H9 (cell line): ENCODE results near the gene PIAS1. TPM values are rescaled to one million over a fixed set of nuclear protein-coding genes. Genes with fewer than 3 reads are reported as not detected.

ENCODE experiments used
- DNase-seq: peaks from one replicate; pipeline ENCODE4 v3.0.0-alpha.2; 2017
- H2AFZ ChIP-seq: one replicate; pipeline ENCODE4 v1.6.1; 2013; ENCODE audit warnings: mild to moderate bottlenecking, low read length, control low read depth, moderate library complexity
- H2AK5ac ChIP-seq: 2 replicates; pipeline ENCODE4 v1.6.1; 2013; ENCODE audit warnings: low read length, control low read depth, mixed read lengths; ENCODE audit not compliant: insufficient read length
- H2BK120ac ChIP-seq: one replicate; pipeline ENCODE4 v1.6.1; 2013; ENCODE audit warnings: low read depth, mild to moderate bottlenecking, low read length, control low read depth, inconsistent platforms; ENCODE audit not compliant: poor library complexity, severe bottlenecking
- H2BK12ac ChIP-seq: 2 replicates; pipeline ENCODE4 v1.6.1; 2013; ENCODE audit warnings: low read length, control low read depth, mixed read lengths, low read depth; ENCODE audit not compliant: insufficient read length
- H2BK15ac ChIP-seq: 2 replicates; pipeline ENCODE4 v1.6.1; 2013; ENCODE audit warnings: low read depth, low read length, control low read depth
- H2BK20ac ChIP-seq: one replicate; pipeline ENCODE4 v1.6.1; 2013; ENCODE audit warnings: low read depth, mild to moderate bottlenecking, low read length, control low read depth, inconsistent platforms; ENCODE audit not compliant: poor library complexity, severe bottlenecking
- H2BK5ac ChIP-seq: 2 replicates; pipeline ENCODE4 v1.6.1; 2013; ENCODE audit warnings: low read length, control low read depth, mixed read lengths; ENCODE audit not compliant: insufficient read length
- H3K14ac ChIP-seq: 2 replicates; pipeline ENCODE4 v1.6.1; 2013; ENCODE audit warnings: low read length, control low read depth; ENCODE audit not compliant: insufficient read depth
- H3K18ac ChIP-seq: 2 replicates; pipeline ENCODE4 v1.6.1; 2013; ENCODE audit warnings: low read depth, mild to moderate bottlenecking, mixed read lengths, low read length, control low read depth; ENCODE audit not compliant: insufficient read length
- H3K23ac ChIP-seq: 2 replicates; pipeline ENCODE4 v1.6.1; 2013; ENCODE audit warnings: low read length, control low read depth, mixed read lengths, low read depth; ENCODE audit not compliant: insufficient read length
- H3K23me2 ChIP-seq: 2 replicates; pipeline ENCODE4 v1.6.1; 2013; ENCODE audit warnings: low read depth, mild to moderate bottlenecking, mixed read lengths, low read length, control low read depth; ENCODE audit not compliant: insufficient read length, poor library complexity, severe bottlenecking
- H3K27ac ChIP-seq: 2 replicates; pipeline ENCODE4 v1.5.1; 2013; ENCODE audit warnings: low read length, control low read depth, mixed read lengths, low read depth; ENCODE audit not compliant: insufficient read length
- H3K27me3 ChIP-seq: 2 replicates; pipeline ENCODE4 v1.6.1; 2013; ENCODE audit warnings: low read length, control low read depth, inconsistent platforms; ENCODE audit not compliant: insufficient read depth
- H3K4ac ChIP-seq: 2 replicates; pipeline ENCODE4 v1.6.1; 2013; ENCODE audit warnings: low read depth, mild to moderate bottlenecking, control low read depth, inconsistent platforms, low read length, moderate library complexity
- H3K4me1 ChIP-seq: 2 replicates; pipeline ENCODE4 v1.6.1; 2013; ENCODE audit warnings: low read length, control low read depth, inconsistent platforms; ENCODE audit not compliant: insufficient read depth
- H3K4me2 ChIP-seq: 2 replicates; pipeline ENCODE4 v1.6.1; 2013; ENCODE audit warnings: low read length, control low read depth, mixed read lengths; ENCODE audit not compliant: insufficient read length, insufficient read depth
- H3K56ac ChIP-seq: 2 replicates; pipeline ENCODE4 v1.6.1; 2013; ENCODE audit warnings: low read depth, mild to moderate bottlenecking, mixed read lengths, low read length, control low read depth; ENCODE audit not compliant: insufficient read length
- H3K79me1 ChIP-seq: 2 replicates; pipeline ENCODE4 v1.6.1; 2013; ENCODE audit warnings: low read depth, mild to moderate bottlenecking, moderate library complexity, low read length, control low read depth, inconsistent platforms; ENCODE audit not compliant: insufficient read depth, poor library complexity, severe bottlenecking
- H3K79me2 ChIP-seq: 2 replicates; pipeline ENCODE4 v1.6.1; 2013; ENCODE audit warnings: low read length, control low read depth, inconsistent platforms; ENCODE audit not compliant: insufficient read depth
- H3K9ac ChIP-seq: 2 replicates; pipeline ENCODE4 v1.6.1; 2013; ENCODE audit warnings: low read length, control low read depth, mixed read lengths; ENCODE audit not compliant: insufficient read length; ENCODE audit errors: extremely low read depth
- H3K9me3 ChIP-seq: one replicate; pipeline ENCODE4 v1.6.1; 2013; ENCODE audit warnings: low read depth, low read length, inconsistent platforms; ENCODE audit not compliant: control insufficient read depth
- H3T11ph ChIP-seq: one replicate; pipeline ENCODE4 v1.6.1; 2013; ENCODE audit warnings: mild to moderate bottlenecking, low read length, control low read depth, inconsistent platforms
- H4K20me1 ChIP-seq: one replicate; pipeline ENCODE4 v1.6.1; 2013; ENCODE audit not compliant: control insufficient read depth, insufficient read length, insufficient read depth
- H4K5ac ChIP-seq: 2 replicates; pipeline ENCODE4 v1.6.1; 2013; ENCODE audit warnings: low read depth, mild to moderate bottlenecking, mixed read lengths, low read length, control low read depth; ENCODE audit not compliant: insufficient read length
- H4K8ac ChIP-seq: replicated peaks from 2 replicates; pipeline ENCODE4 v1.6.1; 2013; ENCODE audit warnings: low read length, control low read depth, mixed read lengths, low read depth; ENCODE audit not compliant: insufficient read length
- H4K91ac ChIP-seq: 2 replicates; pipeline ENCODE4 v1.6.1; 2013; ENCODE audit warnings: low read depth, mild to moderate bottlenecking, moderate library complexity, mixed read lengths, low read length, control low read depth; ENCODE audit not compliant: insufficient read length
- H3K27ac Mint-ChIP-seq, 3 experiments: 2 replicates in 2 of 3; 3 replicates in 1 of 3; pipeline ENCODE4 v1.8.0; 2020 to 2021; ENCODE audit warnings: mixed read lengths in 3 of 3, mild to moderate bottlenecking in 1 of 3, moderate library complexity in 1 of 3
- H3K27me3 Mint-ChIP-seq: 2 replicates; pipeline ENCODE4 v1.8.0; 2021; ENCODE audit warnings: low read depth, mild to moderate bottlenecking, moderate library complexity, mixed read lengths
- H3K36me3 Mint-ChIP-seq, 3 experiments: 2 replicates in 2 of 3; 3 replicates in 1 of 3; pipeline ENCODE4 v1.8.0; 2020 to 2021; ENCODE audit warnings: low read depth in 3 of 3, mixed read lengths in 3 of 3; ENCODE audit not compliant: insufficient read depth in 1 of 3
- H3K4me1 Mint-ChIP-seq, 2 experiments: 2 replicates each; pipeline ENCODE4 v1.8.0; 2020; ENCODE audit warnings: mixed read lengths in 2 of 2
- H3K4me3 Mint-ChIP-seq, 2 experiments: 2 replicates in 1 of 2; 3 replicates in 1 of 2; pipeline ENCODE4 v1.8.0; 2020 to 2021; ENCODE audit warnings: mild to moderate bottlenecking in 2 of 2, mixed read lengths in 2 of 2, moderate library complexity in 1 of 2
- H3K9me3 Mint-ChIP-seq, 2 experiments: 2 replicates in 1 of 2; 3 replicates in 1 of 2; pipeline ENCODE4 v1.8.0; 2020; ENCODE audit warnings: mild to moderate bottlenecking in 2 of 2, mixed read lengths in 2 of 2, moderate library complexity in 1 of 2
- WGBS: extraction: QIAGEN DNeasy Blood & Tissue Kit; methylation state at CpG from one replicate; pipeline ENCODE4 v1.1.7; 2013; ENCODE audit warnings: missing lambda C conversion rate, low lambda C conversion rate, mixed read lengths; ENCODE audit not compliant: insufficient read length; ENCODE audit errors: extremely low coverage; 5-methylcytosine and 5-hydroxymethylcytosine counted together
- total RNA-seq: library from RNA; stranded (reverse); gene quantifications from 2 replicates; pipeline ENCODE4 v1.2.1, GENCODE V29; 2021
- TF ChIP-seq, protein P1 (sequence below): fragments of 200-600 bp; sonication (generic); conservative IDR thresholded peaks from 3 replicates; pipeline ENCODE4 v1.8.0; 2021; ENCODE audit warnings: antibody characterized with exemption, mild to moderate bottlenecking

Gene PIAS1
- total RNA-seq, 1 experiment from 2014 or later, result 31.1 TPM

DNA sequence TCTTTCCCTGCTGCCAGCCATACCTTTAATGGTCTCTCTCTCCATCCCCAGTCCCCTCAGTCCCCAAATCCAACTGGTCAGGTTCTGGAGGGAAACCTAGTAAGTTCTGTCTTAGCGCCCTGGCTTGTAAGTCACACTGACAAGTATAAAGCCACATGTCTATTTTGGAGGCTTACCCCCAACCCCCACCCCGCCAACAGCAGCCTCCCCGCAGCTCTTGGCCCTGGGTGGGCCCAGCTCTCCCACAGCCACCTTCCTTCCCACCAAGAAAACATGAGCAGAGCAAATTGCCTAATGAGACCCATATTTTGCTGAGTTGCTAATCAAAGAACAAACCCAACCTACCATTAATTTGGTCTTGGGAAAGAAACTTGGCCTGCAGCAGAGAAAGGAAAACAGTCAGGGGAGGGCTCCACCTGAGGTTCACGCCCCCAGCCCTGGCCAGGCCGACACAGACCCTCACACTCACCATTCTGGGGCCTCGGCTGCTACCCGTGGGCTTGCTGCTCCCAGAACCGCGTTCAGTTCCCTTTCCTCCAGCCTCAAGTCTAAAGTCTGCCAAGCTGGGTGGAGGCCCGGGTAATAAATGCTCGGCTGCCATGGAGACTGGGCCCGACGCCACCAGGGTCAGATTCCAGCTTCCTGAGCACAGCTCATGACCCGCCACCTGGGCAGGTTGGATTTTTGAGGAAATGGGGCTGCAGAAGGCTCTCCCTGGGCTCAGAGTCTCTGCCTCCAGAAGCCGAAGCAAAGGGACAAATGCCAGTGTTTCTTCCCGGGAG lies 150.9 kb downstream of the PIAS1 start, which contains the start of gene CALML4:
Gene CALML4, minus strand, starts transcription at position 557 of the 782 bp plus-strand sequence. Its CDS starts 85 bp downstream, at position 472.
- no peak within 1 kb of the TSS for H2BK5ac ChIP-seq
- Mint-ChIP-seq H3K4me3 (no peak within 1 kb of the TSS), H3K4me1 (peaks cover 36 to 49% of the 10 kb centered on the region in 2 experiments), H3K36me3 (peaks cover 5 to 12% (median 8%) of the 10 kb centered on the region in 3 experiments; a peak in 4 of 7 replicates), H3K27ac (peak within 1 kb of the TSS in 2 of 3 experiments; percentile 82 to 94; a peak in 3 of 7 replicates), H3K27me3 (no peaks in the 10 kb centered on the region; the same call in 1 of the 2 replicates), H3K9me3 (no peaks in the 10 kb centered on the region)
- H3K4me2 ChIP-seq, result no peak within 1 kb of the TSS
- H3K9ac ChIP-seq, result no peak within 1 kb of the TSS
- H4K91ac ChIP-seq, result no peak within 1 kb of the TSS
- peaks cover 11% of the 10 kb centered on the region for H3K4me1 ChIP-seq
- H3K14ac ChIP-seq, result peak within 1 kb of the TSS; percentile 45; the same call in 1 of the 2 replicates
- no peak within 1 kb of the TSS for H2AFZ ChIP-seq
- H2BK15ac ChIP-seq, result no peak within 1 kb of the TSS
- WGBS, result no CpG with 5 or more reads among the region's 16 CpGs
- H2AK5ac ChIP-seq, result no peak within 1 kb of the TSS
- no peak within 1 kb of the TSS for H2BK120ac ChIP-seq
- H4K5ac ChIP-seq, result no peak within 1 kb of the TSS
- no peak within 1 kb of the TSS for H4K8ac ChIP-seq
- no peak within 1 kb of the TSS for H3K27ac ChIP-seq
- H3K79me1 ChIP-seq, result no peaks in the 10 kb centered on the region
- no peak for DNase-seq
- TF ChIP-seq, protein P1, sequence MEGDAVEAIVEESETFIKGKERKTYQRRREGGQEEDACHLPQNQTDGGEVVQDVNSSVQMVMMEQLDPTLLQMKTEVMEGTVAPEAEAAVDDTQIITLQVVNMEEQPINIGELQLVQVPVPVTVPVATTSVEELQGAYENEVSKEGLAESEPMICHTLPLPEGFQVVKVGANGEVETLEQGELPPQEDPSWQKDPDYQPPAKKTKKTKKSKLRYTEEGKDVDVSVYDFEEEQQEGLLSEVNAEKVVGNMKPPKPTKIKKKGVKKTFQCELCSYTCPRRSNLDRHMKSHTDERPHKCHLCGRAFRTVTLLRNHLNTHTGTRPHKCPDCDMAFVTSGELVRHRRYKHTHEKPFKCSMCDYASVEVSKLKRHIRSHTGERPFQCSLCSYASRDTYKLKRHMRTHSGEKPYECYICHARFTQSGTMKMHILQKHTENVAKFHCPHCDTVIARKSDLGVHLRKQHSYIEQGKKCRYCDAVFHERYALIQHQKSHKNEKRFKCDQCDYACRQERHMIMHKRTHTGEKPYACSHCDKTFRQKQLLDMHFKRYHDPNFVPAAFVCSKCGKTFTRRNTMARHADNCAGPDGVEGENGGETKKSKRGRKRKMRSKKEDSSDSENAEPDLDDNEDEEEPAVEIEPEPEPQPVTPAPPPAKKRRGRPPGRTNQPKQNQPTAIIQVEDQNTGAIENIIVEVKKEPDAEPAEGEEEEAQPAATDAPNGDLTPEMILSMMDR, result no peak
- H3K27me3 ChIP-seq, result no peaks in the 10 kb centered on the region
- no peak within 1 kb of the TSS for H3K56ac ChIP-seq
- no peaks in the 10 kb centered on the region for H4K20me1 ChIP-seq
- H2BK20ac ChIP-seq, result no peak within 1 kb of the TSS
- no peak within 1 kb of the TSS for H3T11ph ChIP-seq
- H3K79me2 ChIP-seq, result no peaks in the 10 kb centered on the region
- H2BK12ac ChIP-seq, result no peak within 1 kb of the TSS
- no peak within 1 kb of the TSS for H3K4ac ChIP-seq
- H3K23ac ChIP-seq, result no peak within 1 kb of the TSS
- no peaks in the 10 kb centered on the region for H3K23me2 ChIP-seq
- no peaks in the 10 kb centered on the region for H3K9me3 ChIP-seq
- H3K18ac ChIP-seq, result no peak within 1 kb of the TSS
